Panc1 (cell line): Measurements from ENCODE around the gene NR2C2. TPM values are rescaled to one million over a fixed set of nuclear protein-coding genes. Genes with fewer than 3 reads are reported as not detected.
"Not testable (repeated sequence)": the region's sequence is repeated elsewhere in the genome, so short reads cannot be mapped to it uniquely, and the experiment has no call there.

Source experiments
- ATAC-seq: fragments of 200-7000 bp; cut with Tn5 transposase; 2 replicates; pipeline ENCODE4 v1.9.1; 2020; ENCODE audit warnings: mild to moderate bottlenecking, moderate library complexity
- BruUV-seq: library from RNA; stranded (reverse); fragments of 400-500 nt; replicated peaks from 2 replicates; lab custom pipeline; 2021; lab: Mats Ljungman, UMichigan
- CTCF ChIA-PET: fragments of 300-600 bp; sonication (Branson Sonifier 250); formaldehyde crosslinking; loops from one replicate; lab custom pipeline; 2022; ENCODE audit warnings: antibody characterized with exemption; lab: Charles Lee
- POLR2A ChIA-PET: fragments of 300-600 bp; sonication (Branson Sonifier 250); formaldehyde crosslinking; loops from one replicate; lab custom pipeline; 2022; ENCODE audit warnings: antibody characterized with exemption; lab: Charles Lee
- DNase-seq: peaks from one replicate; pipeline ENCODE4 v3.0.0-alpha.2; 2010; ENCODE audit warnings: low read depth, low spot score
- H3K27ac ChIP-seq: 2 replicates; pipeline ENCODE4 v1.5.1; 2011; ENCODE audit warnings: mild to moderate bottlenecking, low read length, inconsistent platforms
- H3K27me3 ChIP-seq: fragments of 200-500 bp; sonication (Bioruptor generic); 2 replicates; pipeline ENCODE4 v1.6.0; 2014; ENCODE audit warnings: low read length, inconsistent platforms; ENCODE audit not compliant: control insufficient read depth, insufficient read depth
- H3K36me3 ChIP-seq: fragments of 200-500 bp; sonication (Bioruptor generic); 2 replicates; pipeline ENCODE4 v1.5.1; 2014; ENCODE audit warnings: inconsistent platforms, mild to moderate bottlenecking, low read length, moderate library complexity; ENCODE audit not compliant: control insufficient read depth, insufficient read depth
- H3K4me1 ChIP-seq: 2 replicates; pipeline ENCODE4 v1.5.1; 2011; ENCODE audit warnings: inconsistent platforms, mild to moderate bottlenecking, low read length, moderate library complexity; ENCODE audit not compliant: control insufficient read depth, insufficient read depth
- H3K4me3 ChIP-seq, 2 experiments: 2 replicates each; pipeline ENCODE4 v1.5.1; 2011 to 2012; ENCODE audit warnings: low read depth in 2 of 2, low read length in 2 of 2, mild to moderate bottlenecking in 2 of 2, inconsistent platforms in 1 of 2, moderate library complexity in 1 of 2
- H3K9me3 ChIP-seq: fragments of 200-500 bp; sonication (Bioruptor generic); 2 replicates; pipeline ENCODE4 v1.5.1; 2014; ENCODE audit warnings: low read depth, mild to moderate bottlenecking, inconsistent platforms, low read length, moderate library complexity; ENCODE audit not compliant: control insufficient read depth, insufficient read depth
- CTCF ChIP-seq: fragments of 450-650 bp; IDR thresholded peaks from 2 replicates; pipeline ENCODE4 v1.5.1; 2017; ENCODE audit warnings: mild to moderate bottlenecking
- POLR2AphosphoS5 ChIP-seq: IDR thresholded peaks from 2 replicates; pipeline ENCODE4 v1.6.1; 2012; ENCODE audit warnings: mild to moderate bottlenecking, low read depth, low read length, moderate library complexity
- REST ChIP-seq, 2 experiments: IDR thresholded peaks; 2 replicates each; pipeline ENCODE4 v1.6.1; 2011 to 2012; ENCODE audit warnings: low read depth in 2 of 2, control low read depth in 1 of 2, low read length in 1 of 2, mild to moderate bottlenecking in 1 of 2, moderate library complexity in 1 of 2; ENCODE audit not compliant: insufficient read depth in 1 of 2
- SIN3A ChIP-seq: IDR thresholded peaks from 2 replicates; pipeline ENCODE4 v1.6.1; 2012; ENCODE audit warnings: low read depth, mild to moderate bottlenecking, low read length, moderate library complexity, borderline replicate concordance; ENCODE audit not compliant: insufficient read depth
- TCF7L2 ChIP-seq: IDR thresholded peaks from 2 replicates; pipeline ENCODE4 v1.6.1; 2011; ENCODE audit warnings: mild to moderate bottlenecking, low read depth, low read length, inconsistent platforms
- in situ Hi-C: cut with HindIII; loops from 2 replicates; pipeline ENCODE4 v1.10.0; 2016; ENCODE audit warnings: low sequenced_read_pairs, low pct_unique_long_range_greater_than_20kb
- intact Hi-C: fragments of 100-400 bp; cut with micrococcal nuclease; formaldehyde crosslinking; loops from one replicate; pipeline ENCODE4 v1.10.0; 2022; ENCODE audit not compliant: unreplicated experiment
- total RNA-seq: library from RNA; stranded (reverse); gene quantifications from one replicate; pipeline ENCODE4 v1.2.1, GENCODE V29; 2021; ENCODE audit not compliant: unreplicated experiment

Gene NR2C2
- total RNA-seq, 1 experiment from 2014 or later = 30.6 TPM

GRCh38 chr3:14902719-14903118 is 44.7 kb upstream of the NR2C2 start:
- in situ Hi-C loops (no loop called here), intact Hi-C loops (no loop called here)
- POLR2A ChIA-PET = no interaction called here
- TF ChIP-seq REST (IDR thresholded peaks at IDR 0.05; ENCODE audit: insufficient read depth in 1 of 2, low read depth in 2 of 2, low read length in 1 of 2) (no peak), SIN3A (no peak), CTCF (no peak), POLR2AphosphoS5 (no peak), TCF7L2 (no peak)
- Histone ChIP-seq H3K36me3 (no peaks in the 10 kb centered on the region), H3K4me3 (no peak overlapping the region), H3K4me1 (no peaks in the 10 kb centered on the region), H3K27me3 (0 out of 2 replicates have a peak, but pooled peaks cover 3% of the 10 kb centered on the region), H3K9me3 (no peaks in the 10 kb centered on the region; the same call in 1 of the 2 replicates), H3K27ac (no peak overlapping the region)
- no TSS peak for BruUV-seq
- DNase-seq (no peak), ATAC-seq (peak; percentile 68; the same call in 1 of the 2 replicates)
- CTCF ChIA-PET = no interaction called here

- H3K9me3 ChIP-seq, H3K36me3 ChIP-seq, in situ Hi-C loops, BruUV-seq, intact Hi-C loops, H3K27ac ChIP-seq, H3K27me3 ChIP-seq, H3K4me3 ChIP-seq, ATAC-seq, H3K4me1 ChIP-seq, DNase-seq, POLR2A ChIA-PET, CTCF ChIA-PET: not testable (repeated sequence)
Observed at GRCh38 chr3:14903501-14903900, 43.9 kb upstream of the NR2C2 start.

- intact Hi-C loops = no loop called here
- BruUV-seq = no TSS peak
Observed at GRCh38 chr3:14905055-14905657, 42.2 kb upstream of the NR2C2 start.

More at GRCh38 chr3:14905055-14905657, 42.2 kb upstream of the NR2C2 start:
- no peak for DNase-seq
- no peak for TF ChIP-seq CTCF
- no peak for TF ChIP-seq REST (IDR thresholded peaks at IDR 0.05; ENCODE audit: insufficient read depth in 1 of 2, low read depth in 2 of 2, low read length in 1 of 2)
- TF ChIP-seq POLR2AphosphoS5 = no peak
- no peak for TF ChIP-seq SIN3A
- no peak for TF ChIP-seq TCF7L2
- in situ Hi-C loops = no loop called here
- H3K9me3 ChIP-seq = no peaks in the 10 kb centered on the region; the same call in 1 of the 2 replicates
- H3K4me3 ChIP-seq = no peak overlapping the region
- no peaks in the 10 kb centered on the region for H3K36me3 ChIP-seq
- H3K4me1 ChIP-seq = no peaks in the 10 kb centered on the region
- ChIA-PET POLR2A (no interaction called here), CTCF (no interaction called here)
- no peak overlapping the region for H3K27ac ChIP-seq
- H3K27me3 ChIP-seq = no peaks in the 10 kb centered on the region
- ATAC-seq = no peak
